CD14-positive monocyte (primary cell): ENCODE results near the gene AMPD1. TPM values are rescaled to one million over a fixed set of nuclear protein-coding genes. Genes with fewer than 3 reads are reported as not detected.

Source experiments
- DNase-seq, 3 donors: peaks; one replicate each; pipeline ENCODE4 v3.0.0-alpha.2; 2011 to 2022
- H2AFZ ChIP-seq: 2 replicates; pipeline ENCODE4 v1.6.0; 2012; ENCODE audit warnings: mild to moderate bottlenecking, low read depth, low read length, inconsistent platforms; ENCODE audit not compliant: insufficient read depth, poor library complexity, severe bottlenecking
- H3K27ac ChIP-seq, 2 donors: 1 replicate in 1 of 2; 2 replicates in 1 of 2; pipeline ENCODE4 v1.5.1; 2012 to 2013; ENCODE audit warnings: low read length in 2 of 2, control low read depth in 1 of 2, inconsistent platforms in 1 of 2, low read depth in 1 of 2, mild to moderate bottlenecking in 1 of 2
- H3K27me3 ChIP-seq, 2 donors: one replicate each; pipeline versions ENCODE4 v1.6.0 to v1.6.1; 2011 to 2013; ENCODE audit warnings: low read length in 2 of 2; ENCODE audit not compliant: control insufficient read depth in 2 of 2, insufficient read depth in 2 of 2
- H3K36me3 ChIP-seq, 2 donors: replicated peaks in 1 of 2; 1 replicate in 1 of 2; 2 replicates in 1 of 2; pipeline versions ENCODE4 v1.5.1 to v1.6.1; 2012 to 2013; ENCODE audit warnings: low read length in 2 of 2, control low read depth in 1 of 2, inconsistent platforms in 1 of 2, mild to moderate bottlenecking in 1 of 2; ENCODE audit not compliant: insufficient read depth in 2 of 2, control insufficient read depth in 1 of 2
- H3K4me1 ChIP-seq, 2 donors: 1 replicate in 1 of 2; 2 replicates in 1 of 2; pipeline versions ENCODE4 v1.5.1 to v1.6.1; 2012 to 2013; ENCODE audit warnings: low read length in 2 of 2, control low read depth in 1 of 2, inconsistent platforms in 1 of 2, mild to moderate bottlenecking in 1 of 2, moderate library complexity in 1 of 2; ENCODE audit not compliant: insufficient read depth in 2 of 2, control insufficient read depth in 1 of 2
- H3K4me2 ChIP-seq: replicated peaks from 2 replicates; pipeline ENCODE3; 2012; ENCODE audit warnings: low read length, moderate library complexity, mild to moderate bottlenecking; ENCODE audit not compliant: poor library complexity, severe bottlenecking; ENCODE audit errors: extremely low read depth
- H3K4me3 ChIP-seq, 3 experiments: fragments of 200-600 bp in 1 of 3; sonication (generic) in 1 of 3; replicated peaks in 1 of 3; 1 replicate in 2 of 3; 2 replicates in 1 of 3; pipeline ENCODE4 v1.5.1; 2011 to 2013; ENCODE audit warnings: low read length in 3 of 3, mild to moderate bottlenecking in 3 of 3, control low read depth in 2 of 3, low read depth in 2 of 3, inconsistent platforms in 1 of 3, moderate library complexity in 1 of 3
- H3K79me2 ChIP-seq: 2 replicates; pipeline ENCODE4 v1.6.0; 2012; ENCODE audit warnings: mild to moderate bottlenecking, control low read depth, inconsistent platforms, low read length, moderate library complexity; ENCODE audit not compliant: insufficient read depth
- H3K9ac ChIP-seq: 2 replicates; pipeline ENCODE4 v1.6.0; 2017; ENCODE audit warnings: low read length, mild to moderate bottlenecking; ENCODE audit not compliant: insufficient read depth, poor library complexity, severe bottlenecking
- H3K9me3 ChIP-seq, 2 donors: replicated peaks in 1 of 2; 1 replicate in 1 of 2; 2 replicates in 1 of 2; pipeline versions ENCODE4 v1.5.1 to v1.6.1; 2012 to 2013; ENCODE audit warnings: low read length in 2 of 2, control low read depth in 1 of 2; ENCODE audit not compliant: control insufficient read depth in 1 of 2, insufficient read depth in 1 of 2
- H4K20me1 ChIP-seq: 2 replicates; pipeline ENCODE4 v1.6.0; 2012; ENCODE audit warnings: mild to moderate bottlenecking, low read length, control low read depth, moderate library complexity; ENCODE audit not compliant: insufficient read depth
- H3K27ac Mint-ChIP-seq, 7 donors: one replicate each; pipeline ENCODE4 v1.8.0; 2020; ENCODE audit warnings: mild to moderate bottlenecking in 7 of 7, mixed read lengths in 7 of 7, moderate library complexity in 6 of 7, inconsistent platforms in 2 of 7
- H3K27me3 Mint-ChIP-seq, 3 donors: one replicate each; pipeline ENCODE4 v1.8.0; 2021 to 2022; ENCODE audit warnings: low read depth in 3 of 3, mild to moderate bottlenecking in 3 of 3, mixed read lengths in 3 of 3, moderate library complexity in 3 of 3, inconsistent platforms in 1 of 3
- H3K36me3 Mint-ChIP-seq, 2 donors: one replicate each; pipeline ENCODE4 v1.8.0; 2020; ENCODE audit warnings: mixed read lengths in 2 of 2, inconsistent platforms in 1 of 2, mild to moderate bottlenecking in 1 of 2
- H3K4me1 Mint-ChIP-seq: one replicate; pipeline ENCODE4 v1.8.0; 2020; ENCODE audit warnings: mild to moderate bottlenecking, mixed read lengths
- H3K4me3 Mint-ChIP-seq, 2 donors: one replicate each; pipeline ENCODE4 v1.8.0; 2020; ENCODE audit warnings: mild to moderate bottlenecking in 2 of 2, mixed read lengths in 2 of 2, moderate library complexity in 1 of 2
- H3K9me3 Mint-ChIP-seq, 7 donors: one replicate each; pipeline ENCODE4 v1.8.0; 2020 to 2022; ENCODE audit warnings: mixed read lengths in 7 of 7, mild to moderate bottlenecking in 6 of 7, moderate library complexity in 6 of 7, inconsistent platforms in 2 of 7
- WGBS: methylation state at CpG from one replicate; pipeline ENCODE4 v1.1.5; 2013; ENCODE audit warnings: missing lambda C conversion rate; ENCODE audit not compliant: insufficient coverage; 5-methylcytosine and 5-hydroxymethylcytosine counted together
- intact Hi-C, 2 donors: fragments of 100-400 bp; cut with micrococcal nuclease; formaldehyde crosslinking; loops; one replicate each; pipeline versions ENCODE4 v1.15.0 to v1.15.1; 2023
- polyA plus RNA-seq, 3 donors: library from polyadenylated mRNA; depleted of rRNA in 1 of 3; unstranded in 2 of 3; stranded (reverse) in 1 of 3; fragments of 300-500 nt in 2 of 3; fragments of >200 nt in 1 of 3; fragmentation: Illumina TruSeq in 2 of 3; gene quantifications; 1 replicate in 2 of 3; 2 replicates in 1 of 3; pipeline ENCODE4 v1.2.3, GENCODE V29; 2012 to 2021
- TF ChIP-seq, protein P1 (sequence below): fragments of 200-600 bp; IDR thresholded peaks from one replicate; pipeline ENCODE4 v1.8.0; 2022; ENCODE audit warnings: antibody characterized with exemption, mild to moderate bottlenecking

The AMPD1 gene
- polyA plus RNA-seq, 3 donors = not detected

DNA sequence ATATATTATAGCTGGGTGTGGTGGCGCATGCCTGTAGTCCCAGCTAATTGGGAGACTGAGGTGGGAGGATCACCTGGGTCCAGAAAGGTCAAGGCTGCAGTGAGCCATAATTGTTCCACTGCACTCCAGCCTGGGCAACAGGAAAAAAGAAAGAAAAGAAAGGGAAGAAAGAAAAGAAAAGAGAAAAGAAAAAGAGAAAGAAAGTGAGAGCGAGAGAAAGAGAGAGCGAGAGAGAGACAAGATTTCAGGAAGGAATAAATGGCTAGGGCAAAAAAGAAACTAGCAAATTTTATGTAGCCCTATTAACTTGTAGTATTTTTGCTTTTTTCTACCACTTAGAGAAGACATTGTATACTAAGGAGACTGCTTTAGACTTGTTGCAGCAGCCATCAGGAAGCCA lies 15.0 kb upstream of the AMPD1 start:
- Histone ChIP-seq H3K4me3 (no peak overlapping the region), H3K79me2 (peaks cover 14% of the 10 kb centered on the region), H3K9ac (no peak overlapping the region), H4K20me1 (no peaks in the 10 kb centered on the region), H2AFZ (no peak overlapping the region), H3K36me3 (peaks cover 74 to 89% of the 10 kb centered on the region in 2 donors), H3K4me2 (no peak overlapping the region), H3K9me3 (no peaks in the 10 kb centered on the region), H3K27ac (no peak overlapping the region), H3K4me1 (peaks cover under 1 to 1% of the 10 kb centered on the region in 2 donors), H3K27me3 (no peaks in the 10 kb centered on the region)
- no CpG with 5 or more reads among the region's 3 CpGs for WGBS
- DNase-seq = no peak
- peaks cover 0 to 1% (median 0%) of the 10 kb centered on the region in 3 donors for H3K27me3 Mint-ChIP-seq
- no peaks in the 10 kb centered on the region for H3K9me3 Mint-ChIP-seq
- H3K4me3 Mint-ChIP-seq = no peak overlapping the region
- H3K27ac Mint-ChIP-seq = peak overlapping the region in 2 of 7 donors; percentile 12 to 57
- TF ChIP-seq, protein P1, sequence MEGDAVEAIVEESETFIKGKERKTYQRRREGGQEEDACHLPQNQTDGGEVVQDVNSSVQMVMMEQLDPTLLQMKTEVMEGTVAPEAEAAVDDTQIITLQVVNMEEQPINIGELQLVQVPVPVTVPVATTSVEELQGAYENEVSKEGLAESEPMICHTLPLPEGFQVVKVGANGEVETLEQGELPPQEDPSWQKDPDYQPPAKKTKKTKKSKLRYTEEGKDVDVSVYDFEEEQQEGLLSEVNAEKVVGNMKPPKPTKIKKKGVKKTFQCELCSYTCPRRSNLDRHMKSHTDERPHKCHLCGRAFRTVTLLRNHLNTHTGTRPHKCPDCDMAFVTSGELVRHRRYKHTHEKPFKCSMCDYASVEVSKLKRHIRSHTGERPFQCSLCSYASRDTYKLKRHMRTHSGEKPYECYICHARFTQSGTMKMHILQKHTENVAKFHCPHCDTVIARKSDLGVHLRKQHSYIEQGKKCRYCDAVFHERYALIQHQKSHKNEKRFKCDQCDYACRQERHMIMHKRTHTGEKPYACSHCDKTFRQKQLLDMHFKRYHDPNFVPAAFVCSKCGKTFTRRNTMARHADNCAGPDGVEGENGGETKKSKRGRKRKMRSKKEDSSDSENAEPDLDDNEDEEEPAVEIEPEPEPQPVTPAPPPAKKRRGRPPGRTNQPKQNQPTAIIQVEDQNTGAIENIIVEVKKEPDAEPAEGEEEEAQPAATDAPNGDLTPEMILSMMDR = no peak
- H3K4me1 Mint-ChIP-seq = peaks cover 2% of the 10 kb centered on the region
- H3K36me3 Mint-ChIP-seq = peaks cover 62 to 72% of the 10 kb centered on the region in 2 donors
- intact Hi-C loops = loop anchor here in 1 of 2 donors (5.0 kb wide), 1 partner anchor 123 kb away; no protein-coding TSS in a partner anchor

DNA sequence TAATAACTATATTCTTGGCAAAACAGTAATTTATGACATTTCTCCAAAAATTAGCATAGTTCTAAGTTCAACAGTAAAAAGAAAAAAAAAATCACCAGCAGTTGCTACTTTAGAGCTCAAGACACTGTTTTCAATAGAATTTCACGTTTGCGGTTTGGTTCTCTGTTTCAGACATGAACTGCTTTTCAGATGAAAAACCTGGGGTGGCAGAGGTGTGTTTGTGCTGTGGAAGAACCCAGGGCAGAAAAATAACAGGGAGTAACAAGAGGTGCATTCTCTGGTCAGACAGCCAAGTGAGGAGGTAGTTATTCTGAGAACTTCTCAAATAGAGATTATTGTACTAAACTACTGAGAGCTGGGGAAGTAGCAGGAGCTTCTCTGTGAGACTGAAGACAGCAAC lies 12.3 kb upstream of the AMPD1 start:
- WGBS = no CpG with 5 or more reads among the region's 2 CpGs
- no peak overlapping the region for H3K4me3 Mint-ChIP-seq
- no peaks in the 10 kb centered on the region for H3K9me3 Mint-ChIP-seq
- intact Hi-C loops = no loop called here
- H3K4me2 ChIP-seq = no peak overlapping the region
- no peak overlapping the region for H3K4me3 ChIP-seq
- H3K4me1 ChIP-seq = no peaks in the 10 kb centered on the region
- no peak for DNase-seq
- H3K36me3 ChIP-seq = peaks cover 61 to 73% of the 10 kb centered on the region in 2 donors
- H3K27me3 ChIP-seq = no peaks in the 10 kb centered on the region
- H4K20me1 ChIP-seq = no peaks in the 10 kb centered on the region
- H3K27ac Mint-ChIP-seq = peak overlapping the region in 4 of 7 donors; percentile 2 to 41 (median 12)
- no peak overlapping the region for H3K27ac ChIP-seq
- no peaks in the 10 kb centered on the region for H3K27me3 Mint-ChIP-seq
- no peak overlapping the region for H3K9ac ChIP-seq
- TF ChIP-seq, protein P1 = no peak
- no peak overlapping the region for H2AFZ ChIP-seq
- H3K9me3 ChIP-seq = no peaks in the 10 kb centered on the region
- H3K4me1 Mint-ChIP-seq = no peaks in the 10 kb centered on the region
- peaks cover 54 to 65% of the 10 kb centered on the region in 2 donors for H3K36me3 Mint-ChIP-seq
- H3K79me2 ChIP-seq = no peaks in the 10 kb centered on the region
